Inferior parietal cortex (tissue), 1 donor: ENCODE data around the gene LRP5.
"Not testable (repeated sequence)": the region's sequence is repeated elsewhere in the genome, so short reads cannot be mapped to it uniquely, and the experiment has no call there.

Experiments used
- DNase-seq: peaks from one replicate; pipeline ENCODE4 v3.0.0-alpha.2; 2016; ENCODE audit errors: extremely low spot score

The LRP5 gene

GRCh38 chr11:68423481-68423880 lies 111.1 kb downstream of the LRP5 start:
- no peak for DNase-seq

GRCh38 chr11:68424101-68424632 lies 111.8 kb downstream of the LRP5 start:
- DNase-seq = no peak

GRCh38 chr11:68424981-68425865 lies 112.8 kb downstream of the LRP5 start:
- DNase-seq = no peak

- no peak for DNase-seq
Observed at GRCh38 chr11:68425866-68426380, 113.5 kb downstream of the LRP5 start.

GRCh38 chr11:68429661-68430060 lies 117.3 kb downstream of the LRP5 start:
- DNase-seq = no peak

- no peak for DNase-seq
Observed at GRCh38 chr11:68430384-68430783, 118.0 kb downstream of the LRP5 start.

- no peak for DNase-seq
Observed at GRCh38 chr11:68430801-68431200, 118.4 kb downstream of the LRP5 start.

GRCh38 chr11:68431984-68432645 lies 119.7 kb downstream of the LRP5 start:
- DNase-seq = no peak

GRCh38 chr11:68432874-68433273 lies 120.5 kb downstream of the LRP5 start:
- no peak for DNase-seq

- DNase-seq = no peak
Observed at GRCh38 chr11:68433541-68433940, 121.2 kb downstream of the LRP5 start.

GRCh38 chr11:68434159-68434558 lies 121.8 kb downstream of the LRP5 start:
- DNase-seq = not testable (repeated sequence)

- no peak for DNase-seq
Observed at GRCh38 chr11:68436162-68436888, 123.9 kb downstream of the LRP5 start.

- no peak for DNase-seq
Observed at GRCh38 chr11:68436985-68437926, 124.9 kb downstream of the LRP5 start.

GRCh38 chr11:68437927-68438657 lies 125.7 kb downstream of the LRP5 start:
- no peak for DNase-seq

- no peak for DNase-seq
Observed at GRCh38 chr11:68438658-68439259, 126.4 kb downstream of the LRP5 start.

- DNase-seq = no peak
Observed at GRCh38 chr11:68439355-68440065, 127.1 kb downstream of the LRP5 start.

- DNase-seq = no peak
Observed at GRCh38 chr11:68440224-68440623, 127.8 kb downstream of the LRP5 start.

GRCh38 chr11:68441466-68442230 lies 129.3 kb downstream of the LRP5 start:
- DNase-seq = no peak
